NCI-H187 (cell line): ENCODE data around the gene MBOAT2.

Source experiments
- DNase-seq, 2 experiments: peaks; one replicate each; lab custom pipeline; 2025; lab: John Stamatoyannopoulos, UW

MBOAT2 gene

GRCh38 chr2:9018109-9018508 is 14.6 kb upstream of the MBOAT2 start:
- DNase-seq: no peak

- no peak for DNase-seq
These were observed 13.9 kb upstream of the MBOAT2 start for GRCh38 chr2:9017411-9017810.

GRCh38 chr2:9015998-9016397 is 12.5 kb upstream of the MBOAT2 start:
- no peak for DNase-seq

- DNase-seq: no peak
These were observed 9.9 kb upstream of the MBOAT2 start for GRCh38 chr2:9013403-9013802.

- peak; percentile 74 to 80 for DNase-seq
These were observed 7.4 kb upstream of the MBOAT2 start for GRCh38 chr2:9010866-9011265.

- DNase-seq: no peak
These were observed 5.6 kb upstream of the MBOAT2 start for GRCh38 chr2:9008951-9009664.

GRCh38 chr2:9006368-9006767 is 2.9 kb upstream of the MBOAT2 start:
- DNase-seq: no peak

- no peak for DNase-seq
These were observed 1.1 kb upstream of the MBOAT2 start for GRCh38 chr2:9004338-9005204.

GRCh38 chr2:9003366-9003615 is 193 bp downstream of the MBOAT2 start:
- no peak for DNase-seq

GRCh38 chr2:9002637-9003365 is 683 bp downstream of the MBOAT2 start:
- DNase-seq: peak in 1 of 2 experiments; percentile 22

GRCh38 chr2:9002313-9002636 is 1.2 kb downstream of the MBOAT2 start:
- no peak for DNase-seq

- DNase-seq: no peak
These were observed 1.7 kb downstream of the MBOAT2 start for GRCh38 chr2:9001778-9002177.

GRCh38 chr2:9001229-9001628 is 2.3 kb downstream of the MBOAT2 start:
- no peak for DNase-seq

- no peak for DNase-seq
These were observed 3.0 kb downstream of the MBOAT2 start for GRCh38 chr2:9000442-9000841.

- DNase-seq: no peak
These were observed 3.7 kb downstream of the MBOAT2 start for GRCh38 chr2:8999797-9000196.

GRCh38 chr2:8999102-8999446 is 4.4 kb downstream of the MBOAT2 start:
- DNase-seq: no peak

- no peak for DNase-seq
These were observed 4.9 kb downstream of the MBOAT2 start for GRCh38 chr2:8998418-8999101.

GRCh38 chr2:8997631-8998030 is 5.9 kb downstream of the MBOAT2 start:
- no peak for DNase-seq

- no peak for DNase-seq
These were observed 6.4 kb downstream of the MBOAT2 start for GRCh38 chr2:8997108-8997507.

- DNase-seq: no peak
These were observed 7.5 kb downstream of the MBOAT2 start for GRCh38 chr2:8996006-8996405.

GRCh38 chr2:8994386-8994785 is 9.1 kb downstream of the MBOAT2 start:
- no peak for DNase-seq

GRCh38 chr2:8993902-8994278 is 9.6 kb downstream of the MBOAT2 start:
- DNase-seq: no peak
